Measurements from ENCODE around the gene TTC9.

GRCh38 chr14:70662816-70663215, 21.1 kb downstream of the TTC9 start:
- TF ChIP-seq CTCF (conservative IDR thresholded peaks at IDR 0.05; ENCODE audit: low read length), result no peak
- TF ChIP-seq EZH2phosphoT487 (IDR thresholded peaks at IDR 0.05; ENCODE audit: borderline replicate concordance), result no peak

All from Loucy (cell line).